GM20000 (cell line): ENCODE results near the gene PSTK.

Source experiments
- DNase-seq: peaks from one replicate; pipeline ENCODE4 v3.0.0; 2012; ENCODE audit warnings: low spot score
- CTCF ChIP-seq: IDR thresholded peaks from 2 replicates; pipeline ENCODE4 v1.5.1; 2012; ENCODE audit warnings: mild to moderate bottlenecking, control low read depth; ENCODE audit errors: extremely low read depth, missing control alignments

Gene PSTK

DNA sequence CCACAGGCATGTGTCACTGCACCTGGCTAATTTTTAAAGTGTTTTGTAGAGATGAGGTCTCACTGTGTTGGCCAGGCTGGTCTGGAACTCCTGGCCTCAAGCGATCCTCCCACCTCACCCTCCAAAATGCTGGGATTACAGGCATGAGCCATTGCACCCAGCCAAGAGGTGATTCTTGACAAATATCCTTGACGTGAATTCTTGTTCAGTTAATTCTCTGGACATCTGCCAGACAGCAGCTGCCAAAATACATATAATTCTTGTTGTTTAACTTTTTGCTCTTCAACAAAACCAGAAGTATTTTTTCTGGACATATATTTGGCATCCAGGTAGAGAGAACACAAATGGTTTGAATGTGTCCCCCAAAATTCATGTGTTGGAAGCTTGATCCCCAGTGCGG, 31.8 kb downstream of the PSTK start:
- no peak for DNase-seq
- no peak for TF ChIP-seq CTCF

DNA sequence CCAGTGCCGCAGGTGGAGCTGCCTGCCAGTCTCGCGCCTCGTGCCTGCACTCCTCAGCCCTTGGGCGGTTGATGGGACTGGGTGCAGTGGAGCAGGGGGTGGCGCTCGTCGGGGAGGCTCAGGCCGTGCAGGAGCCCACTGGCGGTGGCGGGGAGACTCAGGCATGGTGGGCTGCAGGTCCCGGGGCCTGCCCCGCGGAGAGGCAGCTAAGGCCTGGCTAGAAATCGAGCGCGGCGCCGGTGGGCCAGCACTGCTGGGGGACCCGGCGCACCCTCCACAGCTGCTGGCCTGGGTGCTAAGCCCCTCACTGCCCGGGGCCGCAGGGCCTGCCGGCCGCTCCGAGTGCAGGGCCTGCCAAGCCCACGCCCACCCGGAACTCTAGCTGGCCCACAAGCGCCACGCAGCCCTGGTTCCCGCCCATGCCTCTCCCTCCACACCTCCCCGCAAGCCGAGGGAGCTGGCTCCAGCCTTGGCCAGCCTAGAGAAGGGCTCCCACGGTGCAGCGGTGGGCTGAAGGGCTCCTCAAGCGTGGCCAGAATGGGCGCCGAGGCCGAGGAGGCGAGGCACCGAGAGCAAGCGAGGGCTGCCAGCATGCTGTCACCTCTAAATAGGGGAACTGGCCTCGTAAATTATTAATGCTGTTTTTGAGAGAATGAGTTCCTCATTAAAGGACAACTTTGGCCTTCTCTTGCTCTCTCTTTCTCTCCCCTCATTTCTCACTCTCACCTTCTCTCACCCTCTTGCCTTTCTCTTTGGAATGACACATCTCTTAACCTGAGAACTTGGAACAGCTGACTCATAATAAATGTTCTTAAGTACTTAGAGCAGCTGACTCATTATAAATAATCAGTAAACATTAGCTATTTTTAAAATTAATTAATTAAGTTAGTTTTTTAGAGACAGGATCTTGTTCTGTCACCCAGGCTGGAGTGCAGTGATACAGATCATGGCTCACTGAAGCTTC, 33.5 kb downstream of the PSTK start:
- no peak for DNase-seq
- TF ChIP-seq CTCF, result no peak

- no peak for DNase-seq
- no peak for TF ChIP-seq CTCF
These were observed 34.6 kb downstream of the PSTK start for GRCh38 chr10:123014772-123015171.

GRCh38 chr10:123016228-123016627, 36.0 kb downstream of the PSTK start:
- no peak for TF ChIP-seq CTCF

GRCh38 chr10:123017421-123018165, 37.4 kb downstream of the PSTK start:
- no peak for DNase-seq
- no peak for TF ChIP-seq CTCF

More at GRCh38 chr10:123016228-123016627, 36.0 kb downstream of the PSTK start:
- no peak for DNase-seq

DNA sequence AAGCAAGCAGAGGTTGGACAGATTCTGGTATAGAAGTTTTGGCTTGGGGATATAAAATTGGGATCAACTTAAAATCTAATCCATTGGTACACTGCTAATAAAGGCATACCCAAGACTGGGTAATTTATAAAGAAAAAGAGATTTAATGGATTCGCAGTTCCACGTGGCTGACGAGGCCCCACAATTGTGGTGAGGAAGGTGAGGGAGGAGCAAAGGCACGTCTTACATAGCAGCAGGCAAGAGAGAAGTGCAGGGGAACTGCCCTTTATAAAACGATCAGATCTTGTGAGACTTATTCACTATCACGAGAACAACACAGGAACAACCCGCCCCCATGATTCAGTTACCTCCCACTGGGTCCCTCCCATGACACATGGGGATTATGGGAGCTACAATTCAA, 38.3 kb downstream of the PSTK start:
- no peak for TF ChIP-seq CTCF
- no peak for DNase-seq

DNA sequence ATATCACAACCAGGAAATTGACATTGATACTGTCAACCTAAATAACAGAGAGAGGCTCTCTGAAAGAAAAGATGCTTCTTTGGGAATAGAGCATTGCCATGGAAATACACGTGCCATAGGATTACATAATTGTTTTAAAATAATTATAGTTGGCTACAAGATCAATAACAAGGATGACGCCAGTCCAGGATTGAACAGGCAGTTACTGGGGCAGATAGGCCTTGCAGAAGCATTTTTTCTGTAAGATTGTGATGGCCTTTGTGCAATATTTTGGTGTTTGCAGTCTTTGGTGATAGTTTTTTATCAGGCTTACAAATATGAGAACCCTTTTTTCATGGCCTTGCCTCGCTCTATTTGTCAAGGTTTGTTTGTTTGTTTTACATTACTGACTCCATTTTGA, 39.1 kb downstream of the PSTK start:
- DNase-seq, result no peak
- no peak for TF ChIP-seq CTCF
